BJ (cell line): ENCODE data around the gene SAMD7. TPM values are rescaled to one million over a fixed set of nuclear protein-coding genes. Genes with fewer than 3 reads are reported as not detected.

ENCODE experiments used
- CTCF ChIA-PET: fragments of 350-600 bp; formaldehyde crosslinking; extraction: SDS; loops from one replicate; lab custom pipeline; 2021; ENCODE audit warnings: antibody characterized with exemption, inconsistent platforms; lab: Yijun Ruan, JAX
- POLR2A ChIA-PET: fragments of 300-600 bp; sonication (Branson Sonifier 250); formaldehyde crosslinking; extraction: SDS; loops from one replicate; lab custom pipeline; 2021; ENCODE audit warnings: antibody characterized with exemption; lab: Charles Lee
- DNase-seq: peaks from one replicate; pipeline ENCODE4 v3.0.0-alpha.2; 2011; ENCODE audit warnings: low read depth
- H3K27me3 ChIP-seq: 2 replicates; pipeline ENCODE4 v1.6.0; 2011; ENCODE audit warnings: low read length; ENCODE audit not compliant: control insufficient read depth, insufficient read depth
- H3K36me3 ChIP-seq: 2 replicates; pipeline ENCODE4 v1.5.1; 2011; ENCODE audit warnings: low read length; ENCODE audit not compliant: control insufficient read depth, insufficient read depth
- H3K4me3 ChIP-seq: 2 replicates; pipeline ENCODE4 v1.5.1; 2011; ENCODE audit warnings: low read depth, mild to moderate bottlenecking, control low read depth, low read length
- polyA plus RNA-seq: library from polyadenylated mRNA; depleted of rRNA; stranded (reverse); fragments of >200 nt; gene quantifications from 2 replicates; pipeline ENCODE4 v1.2.3, GENCODE V29; 2011
- TF ChIP-seq, protein P1 (sequence below): IDR thresholded peaks from 2 replicates; pipeline ENCODE4 v1.5.1; 2011; ENCODE audit warnings: low read depth, mild to moderate bottlenecking, control low read depth, inconsistent platforms, low read length, moderate library complexity; ENCODE audit not compliant: insufficient read depth

Gene SAMD7
- polyA plus RNA-seq, 1 experiment: not detected

DNA sequence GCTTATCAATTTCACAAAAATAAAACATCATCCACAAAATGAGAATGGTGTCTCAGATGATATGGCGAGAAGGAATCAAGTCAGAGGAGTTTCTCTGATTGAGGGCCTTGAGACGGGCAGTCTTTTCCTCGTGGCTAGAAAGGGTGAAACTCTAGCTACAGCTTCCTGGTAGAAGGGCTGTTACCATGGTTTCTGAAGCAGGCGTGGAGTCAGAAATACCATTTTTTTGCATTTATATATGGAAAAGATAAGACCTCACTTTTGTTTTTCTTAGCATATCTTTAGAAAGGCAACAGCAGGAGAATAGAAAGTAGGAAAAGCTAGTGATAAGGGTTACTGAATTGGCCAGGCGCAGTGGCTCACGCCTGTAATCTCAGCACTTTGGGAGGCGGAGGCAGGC lies 17.3 kb upstream of the SAMD7 start:
- Histone ChIP-seq H3K27me3 (no peaks in the 10 kb centered on the region), H3K36me3 (no peaks in the 10 kb centered on the region), H3K4me3 (no peak overlapping the region)
- DNase-seq: no peak
- ChIA-PET POLR2A (no interaction called here), CTCF (interaction anchor here (0.8 kb wide), 1 partner anchor 31 kb away, joined by 3 read pairs; no protein-coding TSS in a partner anchor)
- TF ChIP-seq, protein P1, sequence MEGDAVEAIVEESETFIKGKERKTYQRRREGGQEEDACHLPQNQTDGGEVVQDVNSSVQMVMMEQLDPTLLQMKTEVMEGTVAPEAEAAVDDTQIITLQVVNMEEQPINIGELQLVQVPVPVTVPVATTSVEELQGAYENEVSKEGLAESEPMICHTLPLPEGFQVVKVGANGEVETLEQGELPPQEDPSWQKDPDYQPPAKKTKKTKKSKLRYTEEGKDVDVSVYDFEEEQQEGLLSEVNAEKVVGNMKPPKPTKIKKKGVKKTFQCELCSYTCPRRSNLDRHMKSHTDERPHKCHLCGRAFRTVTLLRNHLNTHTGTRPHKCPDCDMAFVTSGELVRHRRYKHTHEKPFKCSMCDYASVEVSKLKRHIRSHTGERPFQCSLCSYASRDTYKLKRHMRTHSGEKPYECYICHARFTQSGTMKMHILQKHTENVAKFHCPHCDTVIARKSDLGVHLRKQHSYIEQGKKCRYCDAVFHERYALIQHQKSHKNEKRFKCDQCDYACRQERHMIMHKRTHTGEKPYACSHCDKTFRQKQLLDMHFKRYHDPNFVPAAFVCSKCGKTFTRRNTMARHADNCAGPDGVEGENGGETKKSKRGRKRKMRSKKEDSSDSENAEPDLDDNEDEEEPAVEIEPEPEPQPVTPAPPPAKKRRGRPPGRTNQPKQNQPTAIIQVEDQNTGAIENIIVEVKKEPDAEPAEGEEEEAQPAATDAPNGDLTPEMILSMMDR: no peak

DNA sequence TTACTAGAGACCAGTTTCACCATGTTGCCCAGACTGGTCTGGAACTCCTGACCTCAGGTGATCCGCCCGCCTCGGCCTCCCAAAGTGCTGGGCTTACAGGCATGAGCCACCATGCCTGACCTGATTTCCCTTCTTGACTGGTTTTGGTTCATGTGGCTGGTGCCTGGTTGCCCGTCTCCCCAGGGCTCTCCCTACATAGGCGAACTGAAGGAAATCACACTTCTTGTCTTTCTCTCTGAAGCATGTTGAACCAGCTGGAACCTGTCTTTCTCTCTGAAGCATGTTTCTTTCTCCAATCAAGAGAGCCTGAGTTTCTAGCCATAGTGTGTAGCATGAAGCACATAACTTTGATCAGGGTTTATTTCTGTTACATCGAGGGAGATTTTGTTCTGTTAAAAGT lies 16.3 kb upstream of the SAMD7 start:
- Histone ChIP-seq H3K4me3 (no peak overlapping the region), H3K36me3 (no peaks in the 10 kb centered on the region), H3K27me3 (no peaks in the 10 kb centered on the region)
- POLR2A ChIA-PET: no interaction called here
- DNase-seq: no peak
- TF ChIP-seq, protein P1: no peak
- CTCF ChIA-PET: interaction anchor here (0.8 kb wide), 1 partner anchor 32 kb away, joined by 3 read pairs; no protein-coding TSS in a partner anchor

DNA sequence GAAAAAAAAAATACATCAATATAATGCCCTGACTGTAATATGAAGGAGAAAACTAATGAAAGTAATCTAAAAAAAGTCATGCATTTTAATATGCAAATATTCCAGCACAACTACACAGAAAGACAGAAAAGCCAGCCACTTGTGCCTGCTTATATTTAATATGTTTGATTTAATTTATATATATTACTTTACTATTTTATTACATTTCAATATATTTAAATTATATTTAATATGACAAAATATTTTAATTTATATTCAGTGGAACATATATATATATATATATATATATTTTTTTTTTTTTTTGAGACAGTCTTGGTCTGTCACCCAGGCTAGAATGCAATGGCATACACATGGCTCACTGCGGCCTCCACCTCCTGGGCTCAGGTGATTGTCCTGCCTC lies 14.1 kb upstream of the SAMD7 start:
- CTCF ChIA-PET: interaction anchor here (0.7 kb wide), 1 partner anchor 10 kb away, joined by 3 read pairs; no protein-coding TSS in a partner anchor
- TF ChIP-seq, protein P1: no peak
- no peaks in the 10 kb centered on the region for H3K36me3 ChIP-seq
- DNase-seq: no peak
- POLR2A ChIA-PET: no interaction called here
- no peak overlapping the region for H3K4me3 ChIP-seq
- H3K27me3 ChIP-seq: no peaks in the 10 kb centered on the region

DNA sequence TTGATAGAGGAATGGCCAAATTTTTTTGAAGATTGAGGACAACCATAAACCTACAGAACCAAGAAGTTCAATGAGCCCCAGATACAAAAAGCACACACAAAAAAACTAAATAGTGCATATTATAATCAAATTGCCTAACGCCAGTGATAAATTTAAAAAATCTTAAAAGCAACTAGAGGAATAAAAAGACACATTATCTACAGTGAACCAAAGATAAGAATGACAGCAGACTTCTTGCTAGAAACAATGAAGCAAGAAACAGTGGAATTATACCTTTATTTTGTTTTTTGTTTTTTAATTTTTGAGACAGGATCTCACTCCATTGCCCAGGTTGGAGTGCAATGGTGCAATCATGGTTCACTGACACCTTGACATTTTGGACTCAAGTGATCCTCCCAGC lies 9.9 kb upstream of the SAMD7 start:
- TF ChIP-seq, protein P1: no peak
- ChIA-PET CTCF (no interaction called here), POLR2A (no interaction called here)
- Histone ChIP-seq H3K36me3 (no peaks in the 10 kb centered on the region), H3K27me3 (no peaks in the 10 kb centered on the region), H3K4me3 (no peak overlapping the region)
- DNase-seq: no peak

DNA sequence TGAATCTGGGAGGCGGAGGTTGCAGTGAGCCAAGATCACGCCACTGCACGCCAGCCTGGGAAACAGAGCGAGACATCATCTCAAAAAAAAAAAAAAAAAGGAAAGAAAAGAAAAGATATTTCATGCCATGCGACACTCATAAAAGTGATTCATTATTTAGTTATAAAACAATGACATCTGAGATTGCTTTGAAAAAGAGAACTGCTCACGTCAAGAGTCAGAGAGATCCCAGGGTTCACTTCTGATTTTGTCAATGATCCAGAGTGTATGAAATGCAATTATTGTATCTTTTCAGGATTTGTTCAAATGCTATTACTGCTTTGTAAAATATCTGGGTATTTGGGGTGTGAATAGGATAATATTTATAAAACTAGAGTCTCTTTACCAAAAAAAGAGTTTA lies 6.0 kb upstream of the SAMD7 start:
- no peak overlapping the region for H3K4me3 ChIP-seq
- TF ChIP-seq, protein P1: no peak
- H3K27me3 ChIP-seq: no peaks in the 10 kb centered on the region
- no peaks in the 10 kb centered on the region for H3K36me3 ChIP-seq
- POLR2A ChIA-PET: no interaction called here
- CTCF ChIA-PET: interaction anchor here (1.0 kb wide), 1 partner anchor 25 kb away, joined by 3 read pairs; no protein-coding TSS in a partner anchor
- DNase-seq: no peak
